A673 (cell line): ENCODE data around the gene RETREG2. TPM values are rescaled to one million over a fixed set of nuclear protein-coding genes. Genes with fewer than 3 reads are reported as not detected.

Experiments used
- BruUV-seq: library from RNA; stranded (reverse); fragments of 400-500 nt; replicated peaks from 2 replicates; lab custom pipeline; 2021; lab: Mats Ljungman, UMichigan
- CTCF ChIA-PET: fragments of 300-600 bp; sonication (Branson Sonifier 250); formaldehyde crosslinking; loops from one replicate; lab custom pipeline; 2022; ENCODE audit warnings: antibody characterized with exemption; lab: Charles Lee
- POLR2A ChIA-PET: fragments of 300-600 bp; sonication (Branson Sonifier 250); formaldehyde crosslinking; loops from one replicate; lab custom pipeline; 2022; ENCODE audit warnings: antibody characterized with exemption; ENCODE audit not compliant: low non-redundant PET; lab: Charles Lee
- DNase-seq: peaks from one replicate; pipeline ENCODE4 v3.0.0-alpha.2; 2015; ENCODE audit warnings: low spot score
- H3K27ac ChIP-seq: fragments of 200-600 bp; sonication (generic); 2 replicates; pipeline ENCODE4 v1.5.1; 2016; ENCODE audit warnings: mixed run types, low read depth, mild to moderate bottlenecking, mixed read lengths, antibody characterized with exemption, low read length; ENCODE audit not compliant: poor library complexity, severe bottlenecking
- H3K27me3 ChIP-seq: fragments of 200-600 bp; sonication (generic); replicated peaks from 2 replicates; pipeline ENCODE4 v1.6.1; 2017; ENCODE audit warnings: mixed run types, low read depth, mild to moderate bottlenecking, mixed read lengths, antibody characterized with exemption, low read length; ENCODE audit not compliant: insufficient read depth, poor library complexity
- H3K36me3 ChIP-seq: fragments of 200-600 bp; sonication (generic); 2 replicates; pipeline ENCODE4 v1.6.1; 2016; ENCODE audit warnings: mixed run types, mild to moderate bottlenecking, mixed read lengths, antibody characterized with exemption, low read length; ENCODE audit not compliant: insufficient read depth, poor library complexity, severe bottlenecking
- H3K4me1 ChIP-seq: fragments of 200-600 bp; sonication (generic); 2 replicates; pipeline ENCODE4 v1.6.1; 2017; ENCODE audit warnings: mixed run types, mild to moderate bottlenecking, mixed read lengths, antibody characterized with exemption, low read length; ENCODE audit not compliant: insufficient read depth, poor library complexity, severe bottlenecking
- H3K4me3 ChIP-seq: fragments of 200-600 bp; sonication (generic); 2 replicates; pipeline ENCODE4 v1.5.1; 2016; ENCODE audit warnings: low read depth, mixed run types, mild to moderate bottlenecking, mixed read lengths, low read length; ENCODE audit not compliant: poor library complexity, severe bottlenecking
- H3K9me3 ChIP-seq: fragments of 200-600 bp; sonication (generic); 2 replicates; pipeline ENCODE4 v1.6.1; 2016; ENCODE audit warnings: mixed run types, low read depth, mild to moderate bottlenecking, mixed read lengths, antibody characterized with exemption, low read length; ENCODE audit not compliant: poor library complexity, severe bottlenecking
- EZH2 ChIP-seq: fragments of 200-600 bp; sonication (generic); IDR thresholded peaks from 2 replicates; pipeline ENCODE4 v1.6.1; 2017; ENCODE audit warnings: borderline replicate concordance, low read depth, mild to moderate bottlenecking, mixed read lengths, antibody characterized with exemption, low read length; ENCODE audit not compliant: poor library complexity, severe bottlenecking
- intact Hi-C: fragments of 100-400 bp; cut with micrococcal nuclease; formaldehyde crosslinking; loops from one replicate; pipeline ENCODE4 v1.10.0; 2022; ENCODE audit not compliant: unreplicated experiment
- total RNA-seq: library from RNA; stranded (reverse); gene quantifications from 2 replicates; pipeline ENCODE4 v1.2.3, GENCODE V29; 2021
- TF ChIP-seq, protein P1 (sequence below): fragments of 300-800, 200-600 bp; sonication (generic); conservative IDR thresholded peaks from 2 replicates; pipeline ENCODE4 v1.5.1; 2017; ENCODE audit warnings: low read depth, mild to moderate bottlenecking, antibody characterized with exemption, low read length, moderate library complexity, mixed read lengths

Gene RETREG2
- total RNA-seq, 1 experiment from 2014 or later, result 59.0 TPM

DNA sequence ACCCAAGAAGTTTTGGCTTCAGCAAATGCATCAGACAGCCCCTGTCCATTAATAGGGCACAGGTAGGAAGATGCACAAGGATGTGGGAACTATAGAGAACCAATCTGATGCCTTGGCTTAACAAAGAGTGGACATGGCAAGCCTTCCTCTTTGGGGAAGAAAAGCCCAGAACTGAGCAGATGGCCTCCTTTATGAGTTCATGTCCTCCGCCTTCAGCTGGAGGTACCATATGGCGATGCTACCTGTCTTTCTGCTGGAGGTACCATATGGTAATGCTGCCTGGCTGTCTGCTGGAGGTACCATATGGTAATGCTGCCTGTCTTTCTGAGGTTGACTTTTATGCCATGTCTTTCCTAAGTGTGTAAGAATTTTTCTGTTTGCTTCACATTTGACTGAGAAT is 6.0 kb downstream of the RETREG2 start:
- ChIA-PET CTCF (no interaction called here), POLR2A (no interaction called here)
- H3K9me3 ChIP-seq, result no peaks in the 10 kb centered on the region
- intact Hi-C loops, result no loop called here
- H3K36me3 ChIP-seq, result peaks cover 40% of the 10 kb centered on the region
- TF ChIP-seq, protein P1, sequence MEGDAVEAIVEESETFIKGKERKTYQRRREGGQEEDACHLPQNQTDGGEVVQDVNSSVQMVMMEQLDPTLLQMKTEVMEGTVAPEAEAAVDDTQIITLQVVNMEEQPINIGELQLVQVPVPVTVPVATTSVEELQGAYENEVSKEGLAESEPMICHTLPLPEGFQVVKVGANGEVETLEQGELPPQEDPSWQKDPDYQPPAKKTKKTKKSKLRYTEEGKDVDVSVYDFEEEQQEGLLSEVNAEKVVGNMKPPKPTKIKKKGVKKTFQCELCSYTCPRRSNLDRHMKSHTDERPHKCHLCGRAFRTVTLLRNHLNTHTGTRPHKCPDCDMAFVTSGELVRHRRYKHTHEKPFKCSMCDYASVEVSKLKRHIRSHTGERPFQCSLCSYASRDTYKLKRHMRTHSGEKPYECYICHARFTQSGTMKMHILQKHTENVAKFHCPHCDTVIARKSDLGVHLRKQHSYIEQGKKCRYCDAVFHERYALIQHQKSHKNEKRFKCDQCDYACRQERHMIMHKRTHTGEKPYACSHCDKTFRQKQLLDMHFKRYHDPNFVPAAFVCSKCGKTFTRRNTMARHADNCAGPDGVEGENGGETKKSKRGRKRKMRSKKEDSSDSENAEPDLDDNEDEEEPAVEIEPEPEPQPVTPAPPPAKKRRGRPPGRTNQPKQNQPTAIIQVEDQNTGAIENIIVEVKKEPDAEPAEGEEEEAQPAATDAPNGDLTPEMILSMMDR, result no peak
- no peak for TF ChIP-seq EZH2
- no TSS peak for BruUV-seq
- H3K4me1 ChIP-seq, result peaks cover under 1% of the 10 kb centered on the region
- no peak overlapping the region for H3K4me3 ChIP-seq
- DNase-seq, result no peak
- no peaks in the 10 kb centered on the region for H3K27me3 ChIP-seq
- H3K27ac ChIP-seq, result no peak overlapping the region

- TF ChIP-seq EZH2, result no peak
- TF ChIP-seq, protein P1, result no peak
- H3K27ac ChIP-seq, result no peak overlapping the region
- BruUV-seq, result no TSS peak
- H3K36me3 ChIP-seq, result peaks cover 17% of the 10 kb centered on the region
- no peaks in the 10 kb centered on the region for H3K9me3 ChIP-seq
- DNase-seq, result no peak
- no peaks in the 10 kb centered on the region for H3K4me1 ChIP-seq
- H3K4me3 ChIP-seq, result no peak overlapping the region
- no peaks in the 10 kb centered on the region for H3K27me3 ChIP-seq
- intact Hi-C loops, result no loop called here
- CTCF ChIA-PET, result interaction anchor here (0.6 kb wide), 1 partner anchor 287 kb away, joined by 6 read pairs; no protein-coding TSS in a partner anchor
- POLR2A ChIA-PET, result no interaction called here
These were observed 8.8 kb downstream of the RETREG2 start for GRCh38 chr2:219186754-219187456.

GRCh38 chr2:219197388-219197787 is 19.3 kb downstream of the RETREG2 start:
- no peaks in the 10 kb centered on the region for H3K36me3 ChIP-seq
- H3K9me3 ChIP-seq, result no peaks in the 10 kb centered on the region
- DNase-seq, result no peak
- TF ChIP-seq, protein P1, result no peak
- TF ChIP-seq EZH2, result no peak
- ChIA-PET CTCF (no interaction called here), POLR2A (no interaction called here)
- no peaks in the 10 kb centered on the region for H3K27me3 ChIP-seq
- no peak overlapping the region for H3K27ac ChIP-seq
- no peak overlapping the region for H3K4me3 ChIP-seq
- BruUV-seq, result no TSS peak
- H3K4me1 ChIP-seq, result no peaks in the 10 kb centered on the region
- intact Hi-C loops, result no loop called here
